PC-9 (cell line): Measurements from ENCODE around the gene SLC10A7. TPM values are rescaled to one million over a fixed set of nuclear protein-coding genes. Genes with fewer than 3 reads are reported as not detected.

Experiments
- BruUV-seq: library from RNA; stranded (reverse); fragments of 400-500 nt; replicated peaks from 2 replicates; lab custom pipeline; 2021; lab: Mats Ljungman, UMichigan
- CTCF ChIA-PET: fragments of 300-600 bp; sonication (Branson Sonifier 250); formaldehyde crosslinking; loops from one replicate; lab custom pipeline; 2022; ENCODE audit warnings: antibody characterized with exemption; lab: Charles Lee
- POLR2A ChIA-PET: fragments of 300-600 bp; sonication (Branson Sonifier 250); formaldehyde crosslinking; loops from one replicate; lab custom pipeline; 2022; ENCODE audit warnings: antibody characterized with exemption; ENCODE audit not compliant: unreplicated experiment; lab: Charles Lee
- DNase-seq, 2 experiments: peaks; one replicate each; pipeline versions ENCODE4 v3.0.0 to v3.0.0-alpha.2; 2015 to 2022; ENCODE audit warnings: mixed read lengths in 1 of 2
- H2AFZ ChIP-seq: fragments of 200-600 bp; sonication (generic); 2 replicates; pipeline ENCODE4 v1.8.1; 2017; ENCODE audit warnings: antibody characterized with exemption
- H3F3A ChIP-seq: fragments of 200-600 bp; sonication (generic); 2 replicates; pipeline ENCODE4 v1.8.1; 2017; ENCODE audit warnings: antibody characterized with exemption, mild to moderate bottlenecking, low read depth; ENCODE audit not compliant: insufficient read depth
- H3K27ac ChIP-seq: fragments of 200-600 bp; sonication (generic); 2 replicates; pipeline ENCODE4 v1.6.1; 2016; ENCODE audit warnings: mixed run types
- H3K27me3 ChIP-seq: fragments of 200-600 bp; sonication (generic); 2 replicates; pipeline ENCODE4 v1.6.1; 2016; ENCODE audit warnings: low read depth, mixed run types; ENCODE audit not compliant: insufficient read depth
- H3K36me3 ChIP-seq: fragments of 200-600 bp; sonication (generic); 2 replicates; pipeline ENCODE4 v1.6.1; 2016; ENCODE audit warnings: low read depth, mixed run types
- H3K4me1 ChIP-seq: fragments of 200-600 bp; sonication (generic); replicated peaks from 2 replicates; pipeline ENCODE4 v1.6.1; 2016; ENCODE audit warnings: mixed run types; ENCODE audit not compliant: insufficient read depth
- H3K4me2 ChIP-seq: fragments of 200-600 bp; sonication (generic); 2 replicates; pipeline ENCODE4 v1.6.1; 2017; ENCODE audit warnings: mixed run types
- H3K4me3 ChIP-seq: fragments of 200-600 bp; sonication (generic); 2 replicates; pipeline ENCODE4 v1.6.1; 2016; ENCODE audit warnings: mixed run types
- H3K79me2 ChIP-seq: fragments of 200-600 bp; sonication (generic); 2 replicates; pipeline ENCODE4 v1.6.1; 2017; ENCODE audit warnings: low read depth, mixed run types
- H3K9me2 ChIP-seq: fragments of 200-600 bp; sonication (generic); 2 replicates; pipeline ENCODE4 v1.8.1; 2017; ENCODE audit warnings: mild to moderate bottlenecking; ENCODE audit not compliant: insufficient read depth
- H3K9me3 ChIP-seq: fragments of 200-600 bp; sonication (generic); 2 replicates; pipeline ENCODE4 v1.8.1; 2016; ENCODE audit warnings: low read depth; ENCODE audit not compliant: insufficient read depth
- H4K20me1 ChIP-seq: fragments of 200-600 bp; sonication (generic); 2 replicates; pipeline ENCODE4 v1.8.1; 2017; ENCODE audit not compliant: insufficient read depth
- CTCF ChIP-seq: fragments of 200-600 bp; sonication (generic); conservative IDR thresholded peaks from 2 replicates; pipeline ENCODE4 v1.6.1; 2017; ENCODE audit warnings: mixed run types, antibody characterized with exemption, mild to moderate bottlenecking, moderate library complexity
- EZH2 ChIP-seq: fragments of 200-600 bp; sonication (generic); IDR thresholded peaks from 2 replicates; pipeline ENCODE4 v1.8.0; 2017; ENCODE audit warnings: antibody characterized with exemption, low read depth
- intact Hi-C: fragments of 100-400 bp; cut with micrococcal nuclease; formaldehyde crosslinking; loops from one replicate; pipeline ENCODE4 v1.10.0; 2022; ENCODE audit not compliant: unreplicated experiment
- total RNA-seq: library from RNA; stranded (reverse); gene quantifications from 2 replicates; pipeline ENCODE4 v1.2.3, GENCODE V29; 2021

Gene SLC10A7
- total RNA-seq, 1 experiment from 2014 or later, result 11.4 TPM

GRCh38 chr4:146506272-146506671 lies 15.5 kb downstream of the SLC10A7 start:
- no peak overlapping the region for H3K4me3 ChIP-seq
- no peaks in the 10 kb centered on the region for H3K79me2 ChIP-seq
- no peak overlapping the region for H2AFZ ChIP-seq
- ChIA-PET POLR2A (no interaction called here), CTCF (no interaction called here)
- no peaks in the 10 kb centered on the region for H3F3A ChIP-seq
- no peaks in the 10 kb centered on the region for H3K36me3 ChIP-seq
- H4K20me1 ChIP-seq, result no peaks in the 10 kb centered on the region
- H3K27me3 ChIP-seq, result no peaks in the 10 kb centered on the region
- no peaks in the 10 kb centered on the region for H3K4me1 ChIP-seq
- intact Hi-C loops, result no loop called here
- H3K4me2 ChIP-seq, result no peak overlapping the region
- no peak for DNase-seq
- no TSS peak for BruUV-seq
- H3K9me2 ChIP-seq, result no peaks in the 10 kb centered on the region
- no peaks in the 10 kb centered on the region for H3K9me3 ChIP-seq
- H3K27ac ChIP-seq, result no peak overlapping the region
- no peak for TF ChIP-seq EZH2
- TF ChIP-seq CTCF, result no peak

DNA sequence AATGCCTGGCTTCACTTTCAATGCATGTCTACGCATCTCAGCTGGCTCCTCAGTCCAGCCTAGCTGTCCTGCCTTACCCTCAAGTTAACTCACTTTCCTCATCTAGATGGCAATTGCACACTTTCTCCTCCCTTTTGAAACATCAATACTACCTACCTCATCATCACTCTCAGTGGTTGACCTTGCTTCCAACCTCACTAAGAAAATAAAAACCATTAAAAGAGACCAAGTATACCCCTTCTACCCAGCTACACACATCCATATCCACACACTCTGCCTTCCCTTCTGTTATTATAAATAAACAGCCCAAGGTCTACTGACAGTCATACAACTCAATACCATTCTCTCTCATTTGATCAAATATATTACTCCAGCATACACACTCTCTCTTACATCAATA lies 21.5 kb downstream of the SLC10A7 start:
- no peak overlapping the region for H3K27ac ChIP-seq
- peaks cover 8% of the 10 kb centered on the region for H3K4me1 ChIP-seq
- no peaks in the 10 kb centered on the region for H3K36me3 ChIP-seq
- TF ChIP-seq EZH2, result no peak
- TF ChIP-seq CTCF, result no peak
- H3K4me3 ChIP-seq, result no peak overlapping the region
- DNase-seq, result no peak
- no peak overlapping the region for H2AFZ ChIP-seq
- no peaks in the 10 kb centered on the region for H3K9me2 ChIP-seq
- ChIA-PET CTCF (no interaction called here), POLR2A (no interaction called here)
- H3K27me3 ChIP-seq, result no peaks in the 10 kb centered on the region
- no peaks in the 10 kb centered on the region for H4K20me1 ChIP-seq
- intact Hi-C loops, result no loop called here
- H3K9me3 ChIP-seq, result no peaks in the 10 kb centered on the region
- H3F3A ChIP-seq, result no peaks in the 10 kb centered on the region
- no peak overlapping the region for H3K4me2 ChIP-seq
- BruUV-seq, result no TSS peak
- H3K79me2 ChIP-seq, result no peaks in the 10 kb centered on the region

- no TSS peak for BruUV-seq
- intact Hi-C loops, result no loop called here
- Histone ChIP-seq H3K9me3 (no peaks in the 10 kb centered on the region), H3K27me3 (no peaks in the 10 kb centered on the region), H3K27ac (no peak overlapping the region), H3K9me2 (no peaks in the 10 kb centered on the region), H3K36me3 (no peaks in the 10 kb centered on the region), H3K4me3 (no peak overlapping the region), H4K20me1 (no peaks in the 10 kb centered on the region), H2AFZ (no peak overlapping the region), H3K4me1 (peaks cover 11% of the 10 kb centered on the region), H3K4me2 (no peak overlapping the region), H3K79me2 (no peaks in the 10 kb centered on the region), H3F3A (no peaks in the 10 kb centered on the region)
- ChIA-PET CTCF (no interaction called here), POLR2A (no interaction called here)
- no peak for DNase-seq
- TF ChIP-seq EZH2 (no peak), CTCF (no peak)
These were observed 23.4 kb downstream of the SLC10A7 start for GRCh38 chr4:146498291-146498690.
